CMK (cell line): ENCODE measurements around the gene GCN1.
"Not testable (repeated sequence)": the region's sequence is repeated elsewhere in the genome, so short reads cannot be mapped to it uniquely, and the experiment has no call there.

ENCODE experiments used
- DNase-seq: peaks from one replicate; pipeline ENCODE4 v3.0.0-alpha.2; 2010; ENCODE audit warnings: low read depth

The GCN1 gene

DNA sequence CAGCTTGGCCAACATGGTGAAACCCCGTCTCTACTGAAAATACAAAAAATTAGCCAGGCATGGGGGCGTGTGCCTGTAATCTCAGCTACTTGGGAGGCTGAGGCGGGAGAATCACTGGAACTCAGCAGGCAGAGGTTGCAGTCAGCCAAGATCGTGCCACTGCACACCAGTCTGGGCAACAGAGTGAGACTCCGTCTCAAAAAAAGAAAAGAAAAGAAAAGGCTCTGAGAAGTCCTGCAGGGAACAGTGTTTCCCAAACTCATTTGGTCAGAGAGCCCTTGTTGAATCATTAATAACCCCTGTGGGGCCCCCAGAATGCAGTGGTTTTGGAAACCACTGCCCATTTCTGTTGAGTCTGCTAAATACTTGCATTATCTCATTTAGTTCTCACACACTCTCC is 18.7 kb upstream of the GCN1 start:
- not testable (repeated sequence) for DNase-seq

DNA sequence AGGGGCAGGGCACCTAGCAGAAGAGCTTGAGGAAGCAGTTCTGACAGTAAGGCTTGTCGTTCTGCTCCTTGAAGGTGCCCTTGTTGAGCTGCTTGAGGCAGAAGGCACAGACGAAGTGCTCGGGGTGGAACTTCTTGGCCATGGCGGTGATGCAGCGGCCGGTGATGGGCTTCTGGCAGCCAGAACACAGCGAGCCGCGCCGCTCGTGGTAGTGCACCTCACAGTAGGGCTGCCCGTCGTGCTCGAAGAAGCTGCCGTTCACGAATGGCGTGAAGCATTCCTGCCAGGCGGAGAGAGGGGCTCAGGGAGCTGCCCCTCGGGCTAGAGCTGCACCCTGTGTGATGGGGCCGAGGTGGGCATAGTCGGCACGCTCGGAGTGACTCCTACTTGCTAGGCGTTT is 17.8 kb upstream of the GCN1 start:
- no peak for DNase-seq

DNA sequence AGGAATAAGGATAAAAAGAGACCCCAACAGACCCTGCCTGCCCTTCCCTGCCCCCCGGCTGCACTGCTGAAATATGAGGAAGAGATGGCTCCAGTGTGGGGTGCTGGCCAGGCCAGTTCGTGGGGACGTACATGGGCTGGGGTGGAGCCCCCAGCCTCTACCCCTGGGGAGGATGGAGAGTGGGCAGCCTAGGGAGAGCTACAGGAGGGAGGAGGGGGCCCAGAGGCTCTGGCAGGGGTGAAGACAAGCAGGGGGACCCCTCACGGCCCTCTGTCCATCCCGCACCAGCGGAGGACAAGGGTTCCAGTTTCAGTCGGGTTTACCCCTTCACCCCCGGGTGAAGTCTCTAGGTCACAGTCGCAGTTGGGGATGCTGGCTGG is 17.4 kb upstream of the GCN1 start:
- DNase-seq, result no peak

DNA sequence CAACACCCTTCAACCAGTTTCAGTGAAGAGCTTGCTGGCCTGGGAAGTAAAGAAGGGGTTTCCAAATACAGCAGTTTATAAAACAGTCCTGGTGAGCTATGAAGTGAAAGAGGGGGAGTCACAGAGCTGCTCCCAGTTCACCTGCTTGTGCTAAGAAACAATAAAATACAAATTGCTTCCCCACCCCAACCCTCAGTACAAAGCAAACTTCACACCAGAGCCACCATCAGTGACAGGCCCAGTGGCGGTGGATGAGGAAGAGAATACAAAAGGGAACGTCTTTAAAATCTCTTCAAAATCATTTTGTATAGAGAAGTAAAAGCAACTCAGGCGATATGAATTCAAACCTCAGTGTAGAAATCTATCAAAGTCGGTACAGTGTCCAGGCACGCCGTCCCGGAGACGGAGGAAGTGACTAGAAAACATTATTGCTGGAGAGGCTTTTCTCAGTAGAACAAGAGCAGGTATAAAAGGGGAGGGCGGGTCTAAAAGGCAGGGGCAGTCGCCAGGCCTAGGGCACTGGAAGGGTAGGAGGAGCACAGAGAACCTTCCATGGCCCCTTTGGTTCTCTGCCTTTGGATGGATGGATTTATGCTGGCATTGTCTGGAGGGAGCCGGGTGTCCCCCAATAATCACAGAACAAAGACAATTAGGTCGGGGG is 16.9 kb upstream of the GCN1 start:
- DNase-seq, result no peak

DNA sequence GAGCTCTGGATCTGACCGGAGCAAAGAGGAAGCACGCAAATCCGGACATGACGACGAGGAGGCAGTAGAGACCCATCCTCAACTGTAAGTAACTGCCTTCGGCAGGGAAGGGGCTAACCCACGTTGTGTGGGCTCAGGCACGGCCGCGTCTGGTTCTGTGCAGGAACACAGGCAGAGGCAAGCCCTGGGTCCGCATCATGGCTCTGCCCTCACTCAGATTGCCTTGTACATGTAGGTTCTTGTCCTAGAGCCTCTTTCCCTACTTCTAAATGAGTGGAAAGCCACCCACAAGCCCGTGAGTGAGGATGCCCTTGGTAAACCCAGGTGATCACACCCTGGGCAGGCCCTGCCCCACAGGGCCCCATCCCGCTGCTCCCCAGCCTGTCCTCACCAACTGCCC is 15.3 kb upstream of the GCN1 start:
- DNase-seq, result no peak

DNA sequence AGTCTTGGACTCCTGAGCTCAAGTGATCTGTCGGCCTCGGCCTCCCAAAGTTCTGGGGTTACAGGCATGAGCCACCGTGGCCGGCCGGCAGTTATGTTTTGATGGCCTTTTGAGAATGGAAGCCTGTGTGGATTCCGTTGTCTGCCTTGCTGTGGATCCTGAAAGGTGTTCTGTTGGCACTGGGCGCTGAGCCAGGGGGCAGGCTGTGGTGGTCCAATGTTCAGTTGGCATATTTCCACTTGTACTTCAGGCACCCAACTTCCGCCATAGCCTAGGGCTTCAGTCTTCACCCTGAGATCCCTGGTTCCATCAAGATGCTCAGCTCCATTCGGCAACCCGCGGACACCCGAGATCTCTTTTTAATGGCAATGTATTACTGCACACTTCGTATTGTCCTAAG is 12.7 kb upstream of the GCN1 start:
- no peak for DNase-seq

DNA sequence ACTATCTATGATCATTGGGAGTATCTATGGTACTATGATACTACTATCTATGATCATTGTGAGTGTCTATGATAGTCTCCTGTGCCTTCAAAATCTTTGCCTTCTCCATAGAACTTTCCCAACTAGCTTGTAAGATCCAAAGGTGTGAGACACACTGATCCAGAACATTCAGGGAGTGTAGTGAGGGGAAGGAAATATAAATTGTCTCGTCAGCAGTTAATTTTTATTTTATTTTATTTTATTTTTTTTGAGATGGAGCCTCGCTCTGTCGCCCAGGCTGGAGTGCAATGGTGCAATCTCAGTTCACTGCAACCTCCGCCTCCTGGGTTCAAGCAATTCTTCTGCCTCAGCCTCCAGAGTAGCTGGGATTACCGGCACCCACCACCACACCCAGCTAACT is 12.3 kb upstream of the GCN1 start:
- DNase-seq, result not testable (repeated sequence)

GRCh38 chr12:120206228-120206627 is 11.7 kb upstream of the GCN1 start:
- no peak for DNase-seq

- no peak for DNase-seq
Measured at GRCh38 chr12:120204171-120204570, 9.7 kb upstream of the GCN1 start.

DNA sequence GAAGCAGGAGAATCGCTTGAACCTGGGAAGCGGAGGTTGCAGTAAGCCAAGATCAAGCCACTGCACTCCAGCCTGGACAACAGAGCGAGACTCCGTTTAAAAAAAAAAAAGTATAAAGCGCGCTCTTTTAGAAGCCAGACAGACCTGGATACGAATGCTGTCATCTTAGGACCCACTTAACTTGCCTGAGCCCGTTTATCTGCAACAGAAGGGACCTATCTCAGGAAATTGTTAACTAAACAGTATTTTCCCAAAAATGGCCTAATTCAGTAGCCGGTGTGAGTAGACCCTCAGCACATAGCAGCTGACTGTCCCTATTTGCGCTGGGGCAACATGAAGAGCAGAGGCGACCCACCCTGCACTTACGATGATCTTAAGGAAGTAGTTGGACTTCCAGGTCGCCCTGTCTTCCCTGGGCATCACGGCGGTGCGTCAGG is 5.9 kb upstream of the GCN1 start:
- DNase-seq, result no peak

DNA sequence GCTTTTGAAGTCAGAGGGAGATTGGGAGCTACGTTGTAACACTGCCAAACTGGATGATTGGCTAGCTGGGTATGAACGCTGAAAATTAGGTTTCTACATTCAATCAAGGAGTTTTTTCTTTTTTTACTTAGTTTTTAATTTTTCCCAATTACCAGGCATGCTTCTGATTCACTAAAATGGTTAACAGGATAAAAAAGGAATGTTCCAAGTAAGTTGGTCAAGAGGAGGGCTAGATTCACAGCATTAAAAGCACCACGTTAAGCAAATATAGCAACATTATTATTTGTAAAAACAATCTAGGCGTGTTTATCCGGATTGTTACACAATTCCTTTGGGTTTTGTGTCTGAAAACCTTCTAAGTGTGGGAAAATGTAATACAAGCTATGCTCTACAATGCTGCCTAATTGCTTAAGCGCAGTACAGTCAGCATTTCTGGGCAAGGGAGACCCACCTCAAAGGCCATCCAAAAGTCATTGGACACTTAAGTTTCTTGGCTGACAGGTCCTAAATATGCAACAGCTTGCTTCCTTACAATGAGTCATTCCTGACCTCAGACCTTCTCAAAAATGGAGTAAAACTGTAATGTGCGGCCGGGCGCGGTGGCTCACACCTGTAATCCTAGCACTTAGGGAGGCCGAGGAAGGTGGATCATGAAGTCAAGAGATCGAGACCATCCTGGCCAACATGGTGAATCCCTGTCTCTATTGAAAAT is 5.2 kb upstream of the GCN1 start:
- no peak for DNase-seq

DNA sequence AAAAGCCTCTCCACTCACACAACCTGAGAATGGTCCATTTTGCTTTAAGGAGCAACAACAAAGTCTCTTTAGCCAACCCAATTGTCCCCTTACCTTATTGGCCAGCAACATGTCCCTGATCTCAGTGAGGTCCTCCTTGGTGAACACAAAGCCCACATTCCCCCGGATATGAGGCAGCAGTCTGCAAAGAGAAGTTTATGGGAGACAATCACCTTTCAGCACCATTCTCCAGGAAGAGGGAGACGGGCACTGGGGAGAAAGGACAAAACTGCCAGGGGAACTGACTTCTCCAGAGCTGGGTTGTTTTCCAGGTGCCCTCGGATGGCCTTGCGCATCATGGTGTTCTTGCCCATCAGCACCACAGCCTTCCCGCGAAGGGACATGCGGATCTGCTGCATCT is 4.5 kb upstream of the GCN1 start:
- DNase-seq, result no peak

DNA sequence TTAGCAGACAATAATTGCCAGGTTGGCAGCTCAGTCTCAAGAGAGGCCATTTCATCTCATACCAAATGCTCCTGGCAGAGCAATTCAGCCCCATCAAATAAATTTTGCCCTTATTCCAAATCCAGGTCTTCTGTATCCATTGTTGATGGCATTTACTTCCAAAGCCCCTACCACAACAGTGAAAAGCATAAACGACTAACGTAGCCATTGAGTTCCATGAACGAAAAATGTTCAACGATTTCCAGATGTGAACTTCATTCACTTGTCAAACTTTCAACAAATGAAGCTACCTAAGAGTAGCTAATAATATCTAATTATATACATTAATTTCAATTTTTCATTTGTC is 3.0 kb upstream of the GCN1 start:
- DNase-seq, result no peak

GRCh38 chr12:120196817-120197541 is 2.5 kb upstream of the GCN1 start:
- not testable (repeated sequence) for DNase-seq

DNA sequence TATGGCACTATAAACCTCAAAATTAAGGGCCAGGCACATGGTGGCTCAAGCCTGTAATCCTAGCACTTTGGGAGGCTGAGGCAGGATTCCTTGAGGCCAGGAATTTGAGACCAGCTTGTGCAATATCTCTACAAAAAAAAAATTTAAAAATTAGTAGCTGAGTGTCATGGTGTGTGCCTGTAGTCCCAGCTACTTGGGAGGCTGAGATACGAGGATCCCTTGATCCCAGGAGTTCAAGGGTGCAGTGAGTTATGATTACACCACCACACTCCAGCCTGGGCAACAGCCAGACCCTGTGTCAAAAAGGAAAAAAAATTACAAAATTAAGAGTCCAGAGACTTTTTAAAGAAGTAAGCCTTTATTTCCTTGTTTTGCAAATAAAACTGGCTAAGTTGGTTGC is 1.8 kb upstream of the GCN1 start:
- no peak for DNase-seq

- DNase-seq, result no peak
Measured at GRCh38 chr12:120194226-120194533, 335 bp downstream of the GCN1 start.

GRCh38 chr12:120193286-120193685 is 1.2 kb downstream of the GCN1 start:
- not testable (repeated sequence) for DNase-seq

DNA sequence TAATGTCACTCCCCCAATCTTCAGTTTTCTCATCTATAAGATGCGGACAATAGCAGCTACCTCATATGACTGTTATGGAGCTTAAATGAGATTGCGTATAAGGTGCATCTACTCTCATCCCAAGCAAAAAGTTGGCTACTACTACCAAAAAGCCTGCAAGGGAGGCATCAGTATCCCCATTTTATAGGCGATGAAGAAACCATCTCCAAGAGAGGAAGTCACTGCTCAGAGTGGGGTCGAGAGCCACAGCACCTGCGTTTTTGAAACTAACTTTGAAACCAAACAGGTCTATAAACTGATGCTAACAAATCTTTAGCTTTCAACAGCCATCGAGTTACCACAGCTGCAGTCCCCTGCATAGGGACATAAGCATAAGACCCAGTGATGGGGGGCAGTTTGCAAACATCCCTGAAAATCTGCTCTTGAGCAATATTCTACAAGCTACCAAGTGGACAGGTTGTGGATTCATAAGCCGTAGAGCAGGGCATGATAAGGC is 3.5 kb downstream of the GCN1 start:
- no peak for DNase-seq

GRCh38 chr12:120190386-120190785 is 4.1 kb downstream of the GCN1 start:
- no peak for DNase-seq

GRCh38 chr12:120186654-120187053 is 7.9 kb downstream of the GCN1 start:
- DNase-seq, result no peak

- no peak for DNase-seq
Measured at GRCh38 chr12:120183211-120183631, 11.3 kb downstream of the GCN1 start.

GRCh38 chr12:120181991-120182631 is 12.4 kb downstream of the GCN1 start:
- DNase-seq, result no peak

DNA sequence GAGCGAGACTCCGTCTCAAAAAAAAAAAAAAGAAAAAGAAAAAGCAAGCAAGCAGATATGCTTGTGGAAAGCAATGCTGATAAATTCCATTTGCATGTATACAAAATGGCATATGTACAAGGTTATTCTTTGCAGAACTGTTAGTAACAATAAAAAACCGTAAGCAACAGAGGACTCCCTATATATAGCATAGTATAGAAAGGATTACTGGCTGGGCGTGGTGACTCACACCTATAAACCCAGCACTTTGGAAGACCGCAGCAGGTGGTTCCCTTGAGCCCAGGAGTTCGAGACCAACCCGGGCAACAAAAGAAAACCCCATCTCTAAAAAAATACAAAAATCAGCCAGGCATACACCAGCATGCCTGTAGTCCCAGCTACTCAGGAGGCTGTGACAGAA is 13.5 kb downstream of the GCN1 start:
- no peak for DNase-seq
